ENCODE results near the gene RCOR2.
"Not testable (repeated sequence)": the region's sequence is repeated elsewhere in the genome, so short reads cannot be mapped to it uniquely, and the experiment has no call there.

Gene RCOR2

GRCh38 chr11:63916837-63917691 is at the start of gene RCOR2:
TSS of gene RCOR2 (minus strand) at chr11:63917164. CDS start at chr11:63916456, 708 bp downstream.
- DNase-seq (ENCODE audit: low read depth in 2 of 2) = no peak

GRCh38 chr11:63966444-63966843 is 49.5 kb upstream of the RCOR2 start:
- DNase-seq (ENCODE audit: low read depth in 2 of 2) = no peak

- not testable (repeated sequence) for DNase-seq (ENCODE audit: low read depth in 2 of 2)
Observed at GRCh38 chr11:63963895-63964294, 46.9 kb upstream of the RCOR2 start.

- no peak for DNase-seq (ENCODE audit: low read depth in 2 of 2)
Observed at GRCh38 chr11:63961608-63962412, 44.8 kb upstream of the RCOR2 start.

- no peak for DNase-seq (ENCODE audit: low read depth in 2 of 2)
Observed at GRCh38 chr11:63958008-63958407, 41.0 kb upstream of the RCOR2 start.

- DNase-seq (ENCODE audit: low read depth in 2 of 2) = no peak
Observed at GRCh38 chr11:63952570-63952969, 35.6 kb upstream of the RCOR2 start.

- no peak for DNase-seq (ENCODE audit: low read depth in 2 of 2)
Observed at GRCh38 chr11:63951779-63952536, 35.0 kb upstream of the RCOR2 start.

GRCh38 chr11:63945477-63946163 is 28.7 kb upstream of the RCOR2 start:
- peak in 1 of 2 donors; percentile 9 for DNase-seq (ENCODE audit: low read depth in 2 of 2)

- DNase-seq (ENCODE audit: low read depth in 2 of 2) = no peak
Observed at GRCh38 chr11:63944987-63945386, 28.0 kb upstream of the RCOR2 start.

GRCh38 chr11:63942803-63943202 is 25.8 kb upstream of the RCOR2 start:
- DNase-seq (ENCODE audit: low read depth in 2 of 2) = no peak

- DNase-seq (ENCODE audit: low read depth in 2 of 2) = no peak
Observed at GRCh38 chr11:63941901-63942300, 24.9 kb upstream of the RCOR2 start.

GRCh38 chr11:63940786-63941185 is 23.8 kb upstream of the RCOR2 start:
- DNase-seq (ENCODE audit: low read depth in 2 of 2) = no peak

- no peak for DNase-seq (ENCODE audit: low read depth in 2 of 2)
Observed at GRCh38 chr11:63939397-63939891, 22.5 kb upstream of the RCOR2 start.

GRCh38 chr11:63938479-63939396 is 21.8 kb upstream of the RCOR2 start, which contains the start of gene NAA40:
TSS of gene NAA40 (plus strand) at chr11:63939002. CDS start at chr11:63939097, 95 bp downstream.
- peak; percentile 80 to 83 for DNase-seq (ENCODE audit: low read depth in 2 of 2)

- DNase-seq (ENCODE audit: low read depth in 2 of 2) = no peak
Observed at GRCh38 chr11:63937713-63938478, 20.9 kb upstream of the RCOR2 start.

GRCh38 chr11:63933459-63933858 is 16.5 kb upstream of the RCOR2 start:
- DNase-seq (ENCODE audit: low read depth in 2 of 2) = no peak

- DNase-seq (ENCODE audit: low read depth in 2 of 2) = no peak
Observed at GRCh38 chr11:63931876-63932275, 14.9 kb upstream of the RCOR2 start.

- DNase-seq (ENCODE audit: low read depth in 2 of 2) = no peak
Observed at GRCh38 chr11:63931045-63931444, 14.1 kb upstream of the RCOR2 start.

- DNase-seq (ENCODE audit: low read depth in 2 of 2) = no peak
Observed at GRCh38 chr11:63929616-63930015, 12.7 kb upstream of the RCOR2 start.
